Measurements from ENCODE around the gene IRF7. TPM values are rescaled to one million over a fixed set of nuclear protein-coding genes. Genes with fewer than 3 reads are reported as not detected.

The IRF7 gene
- total and polyA plus RNA-seq, 2 of the 4 experiments (the other 2 are of a cell fraction): 1.6 to 4.5 TPM

DNA sequence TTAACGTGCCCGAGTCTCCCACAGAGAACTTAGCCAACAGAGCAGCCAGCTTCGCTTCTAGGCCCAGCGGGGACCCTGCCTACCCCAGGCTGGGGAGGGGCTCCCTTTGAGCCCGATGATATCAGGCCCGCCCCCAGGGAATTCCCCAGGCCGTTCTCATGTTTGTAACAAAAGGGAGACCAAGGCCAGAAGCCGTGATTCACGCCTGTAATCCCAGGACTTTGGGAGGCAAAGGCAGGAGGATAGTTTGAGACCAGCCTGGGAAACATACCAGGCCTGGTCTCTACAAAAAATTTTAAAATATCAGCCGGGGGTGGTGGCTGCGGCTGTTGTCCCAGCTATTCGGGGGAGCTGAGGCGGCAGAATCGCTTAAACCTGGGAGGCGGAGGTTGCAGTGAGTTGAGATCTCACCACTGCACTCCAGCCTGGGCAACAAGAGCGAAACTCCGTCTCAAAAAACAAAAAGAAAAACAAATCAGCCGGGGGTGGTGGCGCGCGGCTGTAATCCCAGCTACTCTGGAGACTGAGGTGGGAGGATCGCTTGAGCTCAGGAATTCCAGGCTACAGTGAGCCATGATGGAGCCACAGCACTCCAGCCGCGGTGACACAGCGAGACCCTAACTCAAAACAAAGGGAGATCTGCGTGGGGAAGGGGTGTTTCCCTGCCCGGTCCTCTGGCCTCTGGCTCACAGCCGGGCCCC lies 23.0 kb upstream of the IRF7 start:
- Histone ChIP-seq H3K36me3 (ENCODE audit: control insufficient read depth, insufficient read depth, low read length) (peaks cover 16% of the 10 kb centered on the region; the same call in 1 of the 2 replicates), H3K4me2 (ENCODE audit: low read depth, low read length) (no peak overlapping the region), H2AK5ac (ENCODE audit: low read depth, low read length) (no peak overlapping the region), H3K27me3 (ENCODE audit: control insufficient read depth, insufficient read depth, low read length) (peaks cover 16% of the 10 kb centered on the region; the same call in 1 of the 2 replicates), H3K27ac (ENCODE audit: insufficient read depth, low read length) (no peak overlapping the region), H2AFZ (replicated peaks; ENCODE audit: low read length, poor library complexity) (no peak overlapping the region), H4K5ac (ENCODE audit: low read depth, low read length) (no peak overlapping the region), H3K56ac (ENCODE audit: extremely low read depth, insufficient read depth, low read length) (no peak overlapping the region), H4K20me1 (ENCODE audit: insufficient read depth, low read length) (peaks cover 44% of the 10 kb centered on the region), H4K91ac (ENCODE audit: insufficient read depth, low read depth, low read length) (no peak overlapping the region), H2BK20ac (ENCODE audit: low read depth, low read length) (no peak overlapping the region), H3K14ac (replicated peaks; ENCODE audit: low read depth, low read length) (no peak overlapping the region), H4K8ac (ENCODE audit: low read depth in 2 of 2, low read length in 2 of 2) (no peak overlapping the region), H3K79me1 (ENCODE audit: low read depth in 1 of 2, low read length in 2 of 2) (no peaks in the 10 kb centered on the region), H2BK15ac (ENCODE audit: low read depth, low read length) (no peak overlapping the region), H3K18ac (ENCODE audit: low read depth, low read length) (no peak overlapping the region), H3K4me3 (ENCODE audit: insufficient read depth, low read depth, low read length) (no peak overlapping the region), H3K9me1 (ENCODE audit: insufficient read depth, low read length) (no peaks in the 10 kb centered on the region), H3K4ac (ENCODE audit: low read depth, low read length) (no peak overlapping the region), H3K4me1 (ENCODE audit: control insufficient read depth, insufficient read depth, low read length) (peaks cover 10% of the 10 kb centered on the region; the same call in 1 of the 2 replicates), H3K9me3 (ENCODE audit: control insufficient read depth, insufficient read depth, low read length) (no peaks in the 10 kb centered on the region), H3K9ac (ENCODE audit: low read depth, low read length) (no peak overlapping the region), H2BK5ac (ENCODE audit: low read depth, low read length, poor library complexity, severe bottlenecking) (no peak overlapping the region), H2AK9ac (replicated peaks; ENCODE audit: low read depth, low read length, poor library complexity) (no peak overlapping the region), H3K23ac (ENCODE audit: low read depth, low read length) (no peak overlapping the region), H2BK120ac (ENCODE audit: low read depth, low read length) (no peak overlapping the region)
- no peak for DNase-seq
- TF ChIP-seq BHLHE40 (IDR thresholded peaks at IDR 0.05; ENCODE audit: low read depth, low read length): no peak
- TF ChIP-seq USF2 (IDR thresholded peaks at IDR 0.05; ENCODE audit: low read depth, low read length): no peak
- TF ChIP-seq CTCF (conservative IDR thresholded peaks at IDR 0.05; ENCODE audit: low read depth, low read length): no peak
- TF ChIP-seq CHD1 (IDR thresholded peaks at IDR 0.05; ENCODE audit: low read depth, low read length): no peak
- TF ChIP-seq POLR2A (IDR thresholded peaks at IDR 0.05; ENCODE audit: low read depth, low read length): no peak
- TF ChIP-seq MAFK (IDR thresholded peaks at IDR 0.05; ENCODE audit: low read depth, low read length): no peak
- no peak for TF ChIP-seq RAD21 (IDR thresholded peaks at IDR 0.05; ENCODE audit: low read length)
- dilution Hi-C loops (cut with HindIII; ENCODE audit: low sequenced_read_pairs, unreplicated experiment) (no loop called here), in situ Hi-C loops (cut with MboI; ENCODE audit: low sequenced_read_pairs) (no loop called here), intact Hi-C loops (cut with micrococcal nuclease) (no loop called here)
- ATAC-seq (ENCODE audit: low read depth): no peak
- no TSS peak for BruUV-seq (replicated peaks)
- POLR2A ChIA-PET (ENCODE audit: unreplicated experiment): interaction anchor here (0.6 kb wide), 1 partner anchor 31 kb away, joined by 9 read pairs; no protein-coding TSS in a partner anchor
- CTCF ChIA-PET: no interaction called here
- 67% methylated on average over 10 of the region's 28 CpGs; no CpG with 5 or more reads in 1 of the 2 experiments for WGBS, 2 experiments (ENCODE audit: extremely low coverage in 2 of 2, insufficient read length in 1 of 2)
